Endometrium (tissue), 2 donors: ENCODE results near the gene GRIK3.
"Not testable (repeated sequence)": the region's sequence is repeated elsewhere in the genome, so short reads cannot be mapped to it uniquely, and the experiment has no call there.

Experiments used
- FAIRE-seq: peaks from 2 replicates; lab custom pipeline; 2012; peaks lifted over from hg19 to GRCh38; lab: Jason Lieb, UNC
- donor health status: control.
- donor health status: control.

Gene GRIK3

DNA sequence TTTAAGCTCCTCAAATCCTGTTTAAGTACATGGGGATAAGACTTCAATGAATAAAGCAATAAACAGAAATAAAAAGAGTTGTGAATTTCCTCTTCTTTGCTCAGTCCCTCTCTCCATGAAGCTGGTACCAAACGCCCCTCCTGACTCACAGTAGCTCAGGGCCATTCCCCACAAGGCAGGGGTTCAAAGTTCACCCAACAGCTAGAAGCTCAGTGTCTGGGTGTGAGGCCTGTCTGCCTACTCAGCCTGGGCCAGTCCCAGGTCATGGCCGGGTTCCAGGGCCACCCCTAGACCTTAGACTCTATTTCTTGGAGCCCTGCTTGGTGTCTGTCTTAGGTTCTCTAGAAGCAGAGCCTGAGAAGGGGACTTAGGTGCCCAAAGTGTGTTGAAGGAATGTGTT is 251.5 kb downstream of the GRIK3 start:
- FAIRE-seq = no peak

DNA sequence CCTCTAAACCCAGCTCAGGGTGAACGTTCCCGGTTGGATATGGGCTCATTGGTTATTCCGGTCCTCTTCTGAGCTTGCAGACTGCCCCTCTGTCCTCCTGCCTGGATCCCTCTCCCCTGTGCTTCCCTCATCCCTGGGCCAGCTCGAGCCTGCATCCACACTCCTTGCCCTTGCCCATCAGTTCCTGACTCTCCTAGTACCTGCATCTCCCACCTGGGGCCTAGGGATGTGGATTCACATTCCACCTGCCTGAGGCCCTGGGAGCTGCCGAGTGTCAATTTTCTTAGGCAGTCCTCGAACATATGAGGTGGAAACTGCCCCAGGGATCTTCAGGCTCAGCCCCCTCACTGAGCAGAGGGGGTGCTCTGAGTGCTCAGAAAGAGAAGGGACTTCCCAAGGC is 252.2 kb downstream of the GRIK3 start:
- no peak for FAIRE-seq

DNA sequence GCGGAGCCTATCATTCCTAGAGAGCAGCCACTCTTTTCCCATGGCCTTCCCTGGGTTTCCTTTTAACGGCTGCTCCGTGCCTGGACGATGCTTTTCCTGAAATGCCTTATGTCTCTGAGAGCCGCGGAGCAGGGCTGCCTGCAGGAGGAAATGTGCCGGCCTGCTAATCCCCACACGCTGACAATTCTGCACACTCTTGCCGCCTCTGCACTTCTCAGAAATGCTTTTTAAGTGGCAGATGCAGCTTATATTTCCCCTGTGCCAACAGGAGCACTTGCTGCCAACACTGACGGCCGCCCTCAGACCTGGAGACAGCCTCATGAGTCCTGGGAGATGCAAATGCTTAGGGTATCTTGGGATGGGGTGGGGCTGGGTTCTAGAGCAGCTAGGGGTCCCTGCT is 253.2 kb downstream of the GRIK3 start:
- FAIRE-seq = no peak

DNA sequence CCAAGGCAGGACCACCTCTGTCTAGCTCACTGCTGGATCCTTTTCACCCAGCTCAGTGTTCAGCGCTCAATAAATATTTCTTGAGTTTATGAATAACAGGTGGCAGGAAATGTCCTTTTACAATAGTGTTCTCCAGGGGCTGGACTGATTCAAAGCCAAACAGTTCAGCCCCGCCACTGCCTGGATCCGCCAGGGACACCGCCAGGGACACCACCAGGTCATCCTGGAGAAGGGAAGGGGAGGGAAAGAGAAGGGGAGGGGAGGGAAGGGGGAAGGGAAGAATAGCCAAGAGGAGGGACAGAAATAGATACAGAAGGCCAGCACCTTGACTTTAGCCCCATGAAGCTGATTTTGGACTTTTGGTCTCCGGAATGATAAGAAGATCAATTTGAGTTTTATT is 255.6 kb downstream of the GRIK3 start:
- no peak for FAIRE-seq

DNA sequence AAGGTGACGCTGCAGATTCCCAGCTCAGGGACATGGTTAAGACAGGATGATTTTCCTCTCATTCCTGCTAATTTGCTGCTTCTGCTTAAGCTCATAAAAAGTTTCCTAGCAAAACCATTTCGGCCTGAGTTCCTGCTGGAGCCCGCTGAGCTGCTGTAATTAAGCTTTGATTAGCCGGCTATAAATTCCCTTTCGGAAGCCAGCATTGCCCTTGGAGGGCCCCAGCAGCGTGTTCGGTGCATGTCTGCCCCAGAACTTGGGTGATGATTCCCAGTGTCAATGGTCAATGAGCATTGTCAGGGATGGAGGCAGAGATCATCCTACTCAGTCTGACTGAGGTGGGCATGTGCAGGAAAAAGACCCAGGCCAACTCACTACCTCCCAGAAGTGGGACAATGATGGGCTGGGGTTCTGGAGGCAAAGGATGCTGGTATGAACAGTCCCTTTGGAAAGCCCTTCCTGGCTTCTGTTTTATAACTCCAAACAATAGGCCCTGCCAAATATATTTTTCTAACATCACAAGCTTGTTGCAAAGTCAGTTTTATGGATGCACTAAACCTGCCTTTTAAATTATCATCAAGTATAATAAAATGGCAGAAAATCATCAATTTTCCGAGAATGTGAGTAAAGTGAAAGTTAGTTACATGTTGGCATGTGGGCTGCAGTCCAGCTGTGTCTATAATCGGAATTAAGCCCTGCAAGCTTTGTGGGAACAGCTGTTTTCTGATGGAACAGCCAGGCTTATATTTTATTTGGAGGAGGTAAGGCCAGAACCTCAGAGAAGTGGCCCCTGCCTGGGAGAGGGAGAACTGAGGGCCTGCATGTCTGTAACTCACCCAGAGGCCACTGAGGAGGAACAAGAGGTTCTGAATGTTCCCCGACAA is 257.1 kb downstream of the GRIK3 start:
- FAIRE-seq = no peak

DNA sequence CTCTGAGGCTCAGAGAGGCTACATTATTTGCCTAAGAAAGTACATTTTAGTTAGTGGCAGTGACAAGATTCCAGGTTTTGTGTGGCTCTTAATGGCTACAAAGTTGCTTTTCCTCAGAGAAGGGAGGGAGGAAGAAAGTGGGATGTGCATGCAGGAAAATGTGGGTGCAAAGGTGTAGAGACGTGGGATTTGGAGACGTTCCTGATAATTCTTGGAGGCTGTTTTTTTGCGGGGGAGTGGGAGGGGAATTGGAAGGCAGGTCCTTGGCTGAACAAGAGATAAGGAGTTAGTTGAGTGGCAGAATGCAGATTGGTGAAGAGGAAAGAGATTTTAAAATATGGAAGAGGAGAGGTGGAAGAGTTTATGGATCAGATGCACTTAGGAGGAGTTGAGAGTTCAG is 258.1 kb downstream of the GRIK3 start:
- no peak for FAIRE-seq

DNA sequence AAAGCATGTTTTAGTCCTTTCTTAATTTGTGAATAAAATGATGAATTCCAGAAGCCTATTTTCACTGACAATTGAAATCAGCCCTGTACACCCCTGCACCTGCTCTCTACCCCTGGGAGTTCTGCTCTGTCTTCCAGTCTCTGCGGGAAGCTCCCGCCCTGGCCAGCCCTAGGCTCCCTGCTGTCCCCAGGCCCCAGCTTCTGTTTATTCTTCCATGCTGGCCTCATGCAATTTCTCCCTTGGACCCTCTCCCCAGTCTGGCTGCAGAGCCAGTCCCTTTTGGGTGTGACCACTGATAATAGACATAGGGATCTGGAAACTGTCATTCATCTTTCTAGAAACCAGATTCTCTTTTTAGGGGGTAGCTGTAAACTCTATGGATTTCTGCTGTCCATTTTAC is 258.6 kb downstream of the GRIK3 start:
- no peak for FAIRE-seq

DNA sequence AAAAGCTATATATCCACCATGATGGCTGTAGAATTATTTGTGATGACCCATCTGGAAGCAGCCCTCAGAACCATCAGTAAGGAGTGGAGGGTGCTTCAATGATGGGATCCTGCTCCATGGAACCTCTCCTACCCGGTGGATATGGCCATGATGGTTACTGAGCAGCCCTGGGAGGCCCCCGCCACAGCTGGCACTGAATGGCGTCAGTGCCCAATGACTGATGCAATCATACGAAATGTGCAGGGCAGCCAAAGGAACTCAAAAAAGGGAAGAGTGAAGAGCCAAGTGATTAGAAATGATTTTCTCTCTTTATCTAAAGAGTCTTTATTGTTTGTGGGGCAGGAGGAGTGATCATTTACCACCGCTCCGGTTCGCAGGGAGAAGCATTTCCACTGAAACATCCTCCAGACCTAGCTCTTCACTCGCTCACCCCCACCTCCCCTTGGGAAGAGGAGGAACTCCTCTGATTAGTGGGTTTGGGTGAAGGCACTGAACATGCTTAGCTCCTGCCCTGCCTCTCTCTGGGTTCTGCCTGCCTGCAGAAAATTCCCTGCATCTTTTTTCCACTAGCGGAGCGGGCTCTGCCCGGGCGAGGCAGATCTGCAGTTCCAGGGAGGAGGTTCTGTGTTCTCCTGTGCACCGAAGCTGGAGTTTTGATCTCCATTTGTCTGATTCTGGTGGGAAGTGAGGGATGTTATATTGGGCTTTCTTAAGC is 260.3 kb downstream of the GRIK3 start:
- FAIRE-seq = no peak

DNA sequence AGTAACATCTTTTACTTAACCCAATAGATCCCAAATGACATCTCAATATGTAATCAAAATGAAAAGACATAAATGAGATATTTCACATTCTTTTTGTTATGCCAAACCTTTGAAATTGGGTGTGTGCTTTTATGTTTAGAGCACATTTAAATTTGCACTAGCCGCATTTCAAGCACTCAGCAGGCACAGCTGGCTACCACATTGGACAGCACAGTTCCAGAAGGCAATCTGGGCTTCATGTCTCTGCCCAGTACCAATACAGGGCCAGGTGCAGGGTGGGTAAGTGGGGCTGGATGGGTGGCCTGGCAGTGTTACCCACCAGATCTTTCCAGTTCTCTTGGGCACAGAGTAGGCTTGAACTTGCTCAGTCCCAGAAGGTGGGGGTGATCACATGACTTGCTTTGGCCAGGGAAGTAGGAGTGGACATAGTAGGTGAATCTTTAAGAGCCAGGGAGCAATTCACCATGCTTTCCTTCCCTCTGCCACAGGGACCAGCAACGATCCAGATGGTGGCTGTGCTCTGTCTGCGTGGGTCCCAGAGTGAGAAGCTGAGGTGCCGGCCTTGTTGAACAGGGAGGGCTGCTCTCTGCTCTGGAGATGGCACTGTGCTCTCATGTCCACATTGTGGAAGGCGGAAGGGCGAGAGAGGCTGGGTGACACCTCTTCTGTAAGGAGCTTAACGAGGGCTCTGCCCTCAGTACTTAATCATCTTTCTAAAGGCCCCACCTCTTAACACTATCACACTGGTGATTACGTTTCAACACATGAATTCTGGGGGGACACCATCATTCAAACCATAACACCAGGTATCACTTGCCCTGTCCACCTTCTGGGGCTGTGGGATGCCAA is 261.4 kb downstream of the GRIK3 start:
- no peak for FAIRE-seq

DNA sequence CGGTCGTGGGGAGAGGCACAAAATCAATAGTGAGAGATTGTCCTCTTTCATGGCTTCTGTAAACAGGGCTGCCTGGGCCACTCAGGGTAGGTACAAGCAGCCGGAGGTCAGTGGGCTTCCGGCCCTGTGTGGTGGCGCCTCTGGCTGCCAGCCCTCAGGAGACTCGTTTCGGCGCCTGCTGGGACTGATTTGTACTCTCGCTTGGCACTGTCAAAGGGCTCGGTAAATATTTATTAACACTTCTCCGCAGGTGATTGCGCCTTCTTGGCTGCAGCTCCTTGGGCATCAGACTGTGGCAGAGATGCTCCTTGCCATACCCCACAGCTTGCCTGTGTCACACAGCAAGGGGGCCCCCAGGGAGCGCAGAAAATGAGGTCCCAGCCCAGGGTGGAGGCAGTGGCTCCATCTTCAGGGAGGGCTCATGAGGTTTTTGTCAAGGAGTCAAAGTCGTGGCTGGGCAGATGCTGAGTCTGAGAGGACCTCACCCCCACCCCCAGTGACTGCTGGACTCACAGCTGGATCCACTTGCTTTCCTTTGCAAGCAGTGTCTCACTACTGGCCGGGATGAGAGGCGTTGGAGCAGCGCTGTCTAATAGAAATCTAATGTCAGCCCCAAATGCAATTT is 262.5 kb downstream of the GRIK3 start:
- FAIRE-seq = no peak

DNA sequence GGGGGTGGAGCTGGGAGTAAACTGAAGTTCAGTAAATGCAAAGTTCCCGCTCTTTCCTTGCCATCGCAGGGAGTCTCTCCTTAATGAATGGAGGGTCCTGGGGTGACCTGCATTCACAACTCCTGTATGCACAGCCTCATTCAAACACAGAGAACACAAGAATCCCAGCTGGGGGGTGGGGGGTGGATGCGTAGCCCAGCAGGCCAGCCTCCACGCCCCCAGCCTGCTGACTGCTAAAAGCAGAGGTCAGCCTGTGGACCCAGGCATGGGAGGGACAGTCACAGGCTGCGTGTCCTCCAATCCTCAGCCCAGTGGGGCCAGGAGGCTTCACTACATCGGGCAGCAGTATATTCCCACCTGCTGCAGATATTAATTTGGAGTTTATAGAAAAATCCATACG is 263.1 kb downstream of the GRIK3 start:
- no peak for FAIRE-seq

DNA sequence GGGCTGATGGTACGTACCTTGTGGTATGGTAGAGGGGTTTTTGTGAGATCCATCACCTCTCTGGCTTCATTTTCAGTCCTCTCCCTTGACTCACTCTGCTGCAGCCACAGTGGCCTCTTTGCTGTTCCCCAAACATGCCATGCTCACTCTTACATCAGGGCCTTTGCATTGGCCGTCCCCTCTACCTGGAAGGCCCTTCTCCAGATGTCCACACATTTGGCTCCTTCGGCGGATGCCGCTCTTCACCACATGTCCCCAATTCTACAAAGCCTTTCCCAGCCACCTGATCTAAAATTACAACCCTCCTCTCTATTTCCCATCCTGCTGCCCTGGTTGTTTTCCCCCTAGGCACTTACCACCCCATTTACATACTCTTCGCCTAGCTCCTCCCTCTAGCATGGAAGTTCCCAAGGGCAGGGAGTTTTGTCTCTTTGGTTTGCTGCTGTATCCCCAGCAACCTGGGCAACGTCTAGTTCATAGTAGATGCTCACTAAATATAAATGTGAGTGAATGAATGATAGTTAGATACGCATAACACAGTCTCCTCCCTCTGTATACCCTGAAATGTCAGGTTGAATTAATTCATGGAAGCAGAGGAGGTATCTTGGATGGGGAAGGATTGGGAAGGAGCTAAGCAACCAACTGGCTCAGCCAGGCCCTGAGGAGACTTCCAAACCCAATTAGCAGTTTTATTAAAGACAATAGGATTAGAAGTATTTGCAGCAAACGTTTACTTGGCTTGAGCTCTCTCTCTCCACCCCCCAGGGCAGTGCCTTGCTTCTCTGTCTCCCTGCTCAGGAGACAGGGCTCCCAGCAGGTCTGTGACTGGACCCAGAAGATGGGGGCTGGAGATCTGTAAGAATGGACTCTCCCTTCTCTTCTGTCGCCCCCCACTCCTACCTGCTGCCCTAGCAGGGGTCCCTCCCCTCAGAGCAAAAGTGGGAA is 264.2 kb downstream of the GRIK3 start:
- FAIRE-seq = no peak

DNA sequence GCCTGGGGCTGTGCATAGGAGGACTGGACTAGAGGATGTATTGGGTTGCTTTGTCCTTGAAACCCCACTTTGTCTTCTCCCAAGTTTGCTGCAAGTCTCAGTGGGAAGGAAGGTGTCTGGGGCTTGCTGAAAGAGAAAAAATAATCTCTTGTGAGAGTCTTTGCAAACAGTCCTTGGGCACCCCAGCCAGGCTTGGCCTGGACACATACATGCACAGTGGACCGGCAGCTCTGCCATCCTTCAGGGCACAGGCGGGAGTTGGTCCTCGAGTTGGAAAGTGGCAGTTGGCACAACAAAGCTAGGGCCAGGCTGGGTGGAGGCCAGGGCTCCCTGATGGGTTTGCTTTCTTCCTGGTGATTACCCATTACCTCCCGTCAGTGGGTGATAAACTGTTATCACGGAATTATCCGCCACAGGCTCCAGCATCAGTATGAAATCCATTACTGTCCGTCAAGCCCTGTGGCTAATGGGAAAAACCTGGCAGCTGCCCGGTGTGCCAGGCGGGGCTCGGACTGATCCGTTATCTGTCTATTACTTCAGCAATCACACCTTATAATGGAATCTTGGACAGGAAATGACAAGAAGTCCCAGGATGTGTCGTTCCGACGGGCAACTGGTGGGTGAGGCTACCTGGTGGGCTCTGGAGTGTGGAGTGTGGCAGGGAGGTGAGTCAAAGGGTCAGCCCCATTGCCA is 265.7 kb downstream of the GRIK3 start:
- FAIRE-seq = no peak

DNA sequence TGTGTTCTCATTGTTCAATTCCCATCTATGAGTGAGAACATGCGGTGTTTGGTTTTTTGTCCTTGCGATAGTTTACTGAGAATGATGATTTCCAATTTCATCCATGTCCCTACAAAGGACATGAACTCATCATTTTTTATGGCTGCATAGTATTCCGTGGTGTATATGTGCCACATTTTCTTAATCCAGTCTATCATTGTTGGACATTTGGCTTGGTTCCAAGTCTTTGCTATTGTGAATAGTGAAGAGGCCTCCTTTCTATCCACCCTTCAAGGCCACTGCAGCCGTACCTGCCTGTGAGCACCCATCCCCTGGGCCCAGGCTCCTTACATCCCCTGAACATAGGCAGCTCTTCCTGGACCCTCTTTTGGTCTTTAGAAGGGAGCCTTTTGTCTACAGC is 266.9 kb downstream of the GRIK3 start:
- not testable (repeated sequence) for FAIRE-seq

DNA sequence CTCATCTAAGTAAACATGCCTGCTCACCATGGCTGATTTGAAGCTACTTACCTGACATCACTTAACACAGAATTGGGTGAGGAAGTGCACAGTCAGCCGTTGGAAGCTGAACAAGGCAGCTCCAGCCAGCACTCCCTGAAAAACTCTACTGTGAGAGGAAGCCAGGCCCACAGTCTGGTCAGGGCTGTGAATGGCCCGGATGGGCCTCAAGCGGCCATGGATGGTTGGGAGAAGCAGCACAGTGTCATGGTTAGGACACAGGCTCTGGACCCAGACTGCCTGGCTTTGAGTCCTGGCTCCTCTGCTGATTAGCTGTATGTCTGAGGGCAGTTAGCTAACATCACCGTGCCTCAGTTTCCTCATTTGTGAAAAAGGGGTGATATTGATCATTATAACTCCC is 267.8 kb downstream of the GRIK3 start:
- no peak for FAIRE-seq

DNA sequence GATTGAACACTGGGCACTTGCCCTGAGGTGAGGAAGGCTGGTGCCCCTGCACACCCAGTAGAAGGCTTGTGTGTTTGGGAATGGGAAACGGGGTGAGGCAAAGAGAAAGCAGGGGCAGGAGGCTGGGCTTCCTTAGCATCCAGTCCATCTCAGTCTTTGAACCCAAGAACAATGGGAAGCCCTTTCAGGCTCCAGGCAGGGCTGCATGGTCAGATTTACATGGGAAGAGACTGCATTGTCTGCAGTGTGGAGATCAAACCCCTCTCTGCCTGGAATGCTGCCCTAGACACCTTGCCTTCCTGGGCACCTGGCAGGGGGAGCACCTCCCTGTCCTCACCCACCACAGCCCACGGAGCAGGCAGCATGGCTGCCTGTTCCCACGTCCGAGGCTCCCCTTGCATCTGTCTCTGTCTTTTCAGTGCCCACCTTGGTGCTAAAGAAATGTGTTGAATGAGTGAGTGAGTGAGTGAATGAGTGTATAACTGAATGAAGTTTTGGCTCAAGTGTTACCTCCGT is 268.5 kb downstream of the GRIK3 start:
- FAIRE-seq = no peak

DNA sequence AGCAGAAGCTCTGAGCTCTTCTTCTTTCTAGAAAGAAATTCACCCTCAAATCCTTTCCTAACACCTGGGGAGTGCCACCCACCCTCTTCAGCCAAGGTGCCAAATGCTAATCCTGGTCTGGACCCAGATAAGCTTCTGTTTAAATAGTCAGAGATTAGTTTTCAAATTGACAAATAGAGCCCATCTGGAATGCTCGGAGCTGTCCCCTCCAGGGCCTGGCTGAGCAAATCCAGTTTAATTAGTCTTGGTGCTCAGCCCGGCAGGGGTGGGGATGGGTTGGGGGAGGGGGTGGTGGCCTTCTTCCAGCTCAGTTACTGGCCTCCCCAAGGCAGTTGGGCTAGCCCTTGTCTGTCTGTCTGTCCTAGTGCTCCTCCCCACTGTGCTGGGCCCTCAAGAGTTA is 269.5 kb downstream of the GRIK3 start:
- FAIRE-seq = no peak

DNA sequence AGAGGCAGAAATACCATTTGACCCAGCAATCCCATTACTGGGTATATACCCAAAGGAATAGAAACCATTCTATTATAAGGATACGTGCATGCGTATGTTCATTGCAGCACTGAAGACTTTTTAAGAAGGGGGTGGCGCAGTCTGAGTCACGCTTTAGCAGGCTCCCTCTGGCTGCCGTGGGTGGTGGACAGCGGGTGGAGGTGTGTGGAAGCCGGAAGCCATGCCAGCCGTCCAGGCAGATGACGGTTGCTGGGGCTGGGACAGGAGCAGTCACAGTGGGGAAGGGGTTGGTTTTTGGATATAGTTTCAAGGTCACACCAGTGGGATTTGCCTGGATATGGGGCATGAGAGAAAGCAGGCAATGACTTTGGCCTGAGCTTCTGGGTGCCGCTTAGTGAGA is 270.5 kb downstream of the GRIK3 start:
- FAIRE-seq = no peak

DNA sequence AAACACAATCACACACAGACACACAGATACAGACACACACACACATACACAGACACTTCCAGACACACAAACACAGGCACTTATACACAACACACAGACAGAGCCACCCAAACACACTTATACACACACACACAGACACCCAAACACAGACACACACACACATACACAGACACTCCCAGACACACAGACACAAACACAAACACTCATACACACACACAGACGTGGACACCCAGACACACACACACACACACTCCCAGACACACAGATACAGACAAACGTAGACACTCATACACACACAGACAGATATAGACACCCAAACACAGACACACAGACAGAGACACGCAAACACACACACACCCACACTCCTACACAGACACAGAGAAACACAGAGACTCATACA is 272.1 kb downstream of the GRIK3 start:
- no peak for FAIRE-seq

DNA sequence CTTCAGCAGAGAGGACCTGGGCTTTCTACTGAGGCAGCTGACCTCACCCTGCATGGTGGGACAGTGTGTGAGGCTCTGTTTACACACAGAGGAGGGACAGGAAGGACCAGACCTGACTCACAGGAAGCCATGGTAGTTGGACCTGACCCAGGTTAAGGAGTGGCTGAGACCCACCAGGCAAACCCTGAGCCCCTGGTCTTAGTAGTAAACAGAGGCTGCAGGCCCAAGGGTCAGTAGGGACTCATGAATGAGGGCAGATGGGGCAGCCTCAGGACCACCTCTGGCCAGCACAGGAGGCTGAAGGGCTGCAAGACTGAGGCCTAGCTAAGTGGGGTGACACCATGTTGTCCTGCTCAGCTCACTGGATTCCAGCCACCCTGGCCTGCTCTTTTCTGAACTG is 273.2 kb downstream of the GRIK3 start:
- FAIRE-seq = no peak
